Subcutaneous adipose tissue (tissue), 4 donors: Measurements from ENCODE around the gene CHRNA1. TPM values are rescaled to one million over a fixed set of nuclear protein-coding genes. Genes with fewer than 3 reads are reported as not detected.

Experiments used
- total RNA-seq, 4 donors: library from RNA; depleted of rRNA; stranded (reverse); fragments of >200 nt; gene quantifications; one replicate each; pipeline ENCODE4 v1.1.0, GENCODE V29; 2016
- TF ChIP-seq, protein P1 (sequence below): fragments of 450-650 bp; IDR thresholded peaks from one replicate; pipeline ENCODE4 v1.5.1; 2016; ENCODE audit warnings: low read depth, mild to moderate bottlenecking, control low read depth, antibody characterized with exemption, moderate library complexity

The CHRNA1 gene
- total RNA-seq, 4 donors from 2014 or later, result 0.44 to 0.85 TPM; not detected in 2

DNA sequence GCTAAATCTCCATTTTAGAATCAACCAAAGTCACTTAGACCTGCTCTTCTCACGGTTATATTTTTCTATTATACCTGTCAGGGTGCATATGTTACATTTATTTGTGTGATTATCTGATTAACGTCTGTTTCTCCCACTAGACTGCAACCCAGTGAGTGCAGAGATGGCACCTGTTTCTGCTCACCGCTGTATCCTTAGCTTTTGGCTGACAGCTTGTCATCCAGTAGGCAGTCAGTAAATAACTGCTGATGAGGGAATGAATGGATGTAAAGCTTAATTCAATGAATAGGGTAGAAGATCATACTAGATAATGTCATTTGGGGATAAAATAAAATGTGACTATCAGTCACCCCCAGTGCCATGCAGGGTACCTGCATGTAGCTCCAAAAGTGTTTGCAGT, 6.9 kb upstream of the CHRNA1 start:
- TF ChIP-seq, protein P1, sequence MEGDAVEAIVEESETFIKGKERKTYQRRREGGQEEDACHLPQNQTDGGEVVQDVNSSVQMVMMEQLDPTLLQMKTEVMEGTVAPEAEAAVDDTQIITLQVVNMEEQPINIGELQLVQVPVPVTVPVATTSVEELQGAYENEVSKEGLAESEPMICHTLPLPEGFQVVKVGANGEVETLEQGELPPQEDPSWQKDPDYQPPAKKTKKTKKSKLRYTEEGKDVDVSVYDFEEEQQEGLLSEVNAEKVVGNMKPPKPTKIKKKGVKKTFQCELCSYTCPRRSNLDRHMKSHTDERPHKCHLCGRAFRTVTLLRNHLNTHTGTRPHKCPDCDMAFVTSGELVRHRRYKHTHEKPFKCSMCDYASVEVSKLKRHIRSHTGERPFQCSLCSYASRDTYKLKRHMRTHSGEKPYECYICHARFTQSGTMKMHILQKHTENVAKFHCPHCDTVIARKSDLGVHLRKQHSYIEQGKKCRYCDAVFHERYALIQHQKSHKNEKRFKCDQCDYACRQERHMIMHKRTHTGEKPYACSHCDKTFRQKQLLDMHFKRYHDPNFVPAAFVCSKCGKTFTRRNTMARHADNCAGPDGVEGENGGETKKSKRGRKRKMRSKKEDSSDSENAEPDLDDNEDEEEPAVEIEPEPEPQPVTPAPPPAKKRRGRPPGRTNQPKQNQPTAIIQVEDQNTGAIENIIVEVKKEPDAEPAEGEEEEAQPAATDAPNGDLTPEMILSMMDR, result no peak

DNA sequence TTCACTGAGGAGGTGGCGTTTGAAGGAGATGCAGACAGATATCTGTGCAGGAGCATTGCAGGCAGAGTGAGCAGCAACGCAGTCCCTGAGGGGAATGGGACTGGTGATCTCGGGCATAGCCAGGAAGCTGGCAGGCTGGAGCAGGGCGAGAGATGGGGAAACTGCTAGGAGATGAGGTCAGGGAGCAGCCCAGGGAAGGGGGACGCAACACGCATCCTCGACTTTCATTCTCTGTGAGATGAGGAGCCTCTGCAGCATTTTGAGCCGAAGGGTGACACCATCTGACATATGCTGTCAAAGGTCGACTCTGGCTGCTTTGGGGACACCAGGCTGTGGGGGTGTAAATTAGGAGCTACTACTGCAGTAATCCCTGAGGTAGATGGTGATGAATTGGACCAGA, 4.3 kb upstream of the CHRNA1 start:
- TF ChIP-seq, protein P1, result no peak

DNA sequence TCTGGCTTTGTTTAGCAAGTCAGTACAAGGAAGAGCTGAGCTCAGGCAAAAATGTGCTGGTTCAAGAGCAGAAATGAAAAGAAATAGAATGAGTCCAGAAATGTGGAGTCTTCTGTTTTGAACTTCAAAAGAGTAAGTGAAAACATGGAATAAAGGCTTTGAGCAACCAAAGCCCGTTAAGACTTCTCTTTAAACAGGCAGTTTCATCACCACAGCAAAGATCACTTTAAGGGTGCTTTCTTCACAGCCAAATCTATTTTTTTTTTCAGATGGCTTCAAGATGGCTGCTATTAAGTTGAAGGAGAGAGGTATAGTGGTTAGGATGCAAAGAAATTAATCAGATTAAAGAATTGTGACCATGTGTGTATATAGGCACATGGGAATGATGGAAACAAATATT, 2.0 kb upstream of the CHRNA1 start:
- TF ChIP-seq, protein P1, result no peak

DNA sequence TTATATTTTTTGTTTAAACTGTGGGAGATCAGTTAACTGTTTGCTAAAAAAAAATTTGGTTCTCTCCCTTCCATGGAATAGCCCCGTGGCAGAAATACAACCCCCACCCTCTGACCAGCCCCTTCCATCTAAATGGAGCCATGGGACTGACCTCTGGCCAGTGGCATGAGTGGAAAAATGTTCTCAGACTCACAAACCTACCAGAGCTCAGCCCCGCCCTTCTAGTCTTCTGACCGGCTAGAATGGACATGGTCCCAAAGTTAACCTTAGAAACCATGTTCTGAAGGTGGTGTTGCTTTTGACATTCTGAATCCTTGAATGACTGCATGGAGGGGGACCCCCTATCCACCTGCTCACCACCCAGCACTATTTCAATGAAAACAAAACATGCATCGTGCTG, 1.3 kb upstream of the CHRNA1 start:
- TF ChIP-seq, protein P1, result no peak

DNA sequence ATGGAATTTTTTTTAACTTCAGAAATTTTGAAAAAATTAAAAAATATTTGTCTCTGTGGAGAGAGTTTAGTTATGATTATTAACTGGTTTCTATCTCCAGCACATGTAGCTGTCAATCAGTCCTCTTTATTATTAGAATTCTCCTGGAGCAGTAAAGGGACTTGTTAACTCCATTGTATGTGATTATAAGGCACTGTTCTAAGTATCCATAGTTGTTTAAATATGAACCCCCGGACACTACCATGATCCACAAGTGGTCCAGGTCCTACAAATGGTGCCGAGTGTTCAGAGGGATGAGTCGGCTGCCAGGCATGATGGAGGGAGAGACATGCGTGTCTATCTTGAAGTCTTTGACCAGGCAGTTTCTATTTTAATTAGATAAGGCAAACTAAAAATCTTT, 492 bp downstream of the CHRNA1 start:
- TF ChIP-seq, protein P1, result no peak

DNA sequence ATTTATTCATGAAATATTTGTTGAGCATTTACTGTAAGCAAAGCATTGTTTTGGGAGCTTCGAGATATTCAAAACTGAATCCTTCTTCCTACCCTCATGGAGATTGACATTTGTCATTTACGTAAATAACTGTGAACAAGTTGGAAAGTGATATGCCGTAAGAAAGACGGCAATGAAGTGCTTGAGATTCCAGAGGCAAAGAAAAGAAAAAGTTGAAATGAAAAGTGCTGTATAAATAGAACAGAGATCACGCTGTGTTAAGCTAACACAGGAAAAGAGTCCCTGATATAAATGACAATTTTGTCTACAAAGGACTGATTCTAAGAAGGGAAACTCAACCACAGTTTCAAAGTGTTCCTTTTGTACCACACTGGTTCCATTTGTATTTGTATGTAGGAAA, 1.8 kb downstream of the CHRNA1 start:
- TF ChIP-seq, protein P1, result no peak

DNA sequence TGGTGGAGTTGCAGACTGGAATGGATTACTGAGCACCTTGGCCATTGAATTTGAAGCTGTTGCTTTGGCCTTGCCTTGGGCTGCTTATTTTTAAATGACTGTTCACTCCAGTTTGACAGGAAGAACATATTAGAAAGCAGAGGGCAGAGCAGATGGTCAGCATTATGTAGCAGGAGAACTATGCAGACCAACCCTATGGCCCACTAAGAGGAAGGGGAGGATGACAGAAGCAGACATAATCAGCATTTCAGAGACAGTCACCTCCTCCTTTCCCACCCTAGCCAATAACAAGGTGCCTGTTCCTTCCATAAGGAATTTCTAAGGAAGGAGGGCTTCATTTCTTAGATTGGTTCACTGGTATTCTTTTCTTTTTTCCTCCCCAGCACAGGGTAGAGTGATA, 2.4 kb downstream of the CHRNA1 start:
- TF ChIP-seq, protein P1, result no peak
